Stimulated activated CD8-positive, alpha-beta memory T cell treated with anti-CD3 and anti-CD28 coated beads, Interleukin-7, amount 100 ng/mL, for 4 hours (primary cell): Measurements from ENCODE around the gene CD3E.

ENCODE experiments used
- DNase-seq, 2 donors: peaks; one replicate each; pipeline ENCODE4 v3.0.0-alpha.2; 2020; ENCODE audit warnings: low read depth in 2 of 2

CD3E gene

GRCh38 chr11:118322721-118323120, 18.2 kb downstream of the CD3E start:
- DNase-seq = no peak

- no peak for DNase-seq
Measured at GRCh38 chr11:118325283-118325682, 20.8 kb downstream of the CD3E start.

- DNase-seq = no peak
Measured at GRCh38 chr11:118328745-118329144, 24.2 kb downstream of the CD3E start.

GRCh38 chr11:118334745-118335144, 30.2 kb downstream of the CD3E start:
- DNase-seq = no peak

GRCh38 chr11:118338637-118339061, 34.1 kb downstream of the CD3E start:
- peak; percentile 78 to 89 for DNase-seq

GRCh38 chr11:118339281-118339961, 34.9 kb downstream of the CD3E start:
- no peak for DNase-seq

GRCh38 chr11:118340449-118340848, 35.9 kb downstream of the CD3E start:
- DNase-seq = no peak

- no peak for DNase-seq
Measured at GRCh38 chr11:118341261-118341660, 36.7 kb downstream of the CD3E start.

GRCh38 chr11:118341815-118342489, 37.4 kb downstream of the CD3E start:
- no peak for DNase-seq

GRCh38 chr11:118342503-118343161, 38.1 kb downstream of the CD3E start, which contains the start of gene CD3D:
Gene CD3D, minus strand, starts transcription at chr11:118342705. Its CDS starts 98 bp downstream, at chr11:118342607.
- peak; percentile 58 to 63 for DNase-seq

- no peak for DNase-seq
Measured at GRCh38 chr11:118343248-118343647, 38.7 kb downstream of the CD3E start.

- DNase-seq = peak; percentile 45 to 53
Measured at GRCh38 chr11:118343981-118344515, 39.5 kb downstream of the CD3E start, which contains the start of gene CD3G. Gene CD3G, plus strand, starts transcription at chr11:118344344. Its CDS starts 80 bp downstream, at chr11:118344424.

- DNase-seq = no peak
Measured at GRCh38 chr11:118349475-118349874, 44.9 kb downstream of the CD3E start.

- no peak for DNase-seq
Measured at GRCh38 chr11:118353084-118353710, 48.7 kb downstream of the CD3E start.

GRCh38 chr11:118358071-118358470, 53.5 kb downstream of the CD3E start:
- no peak for DNase-seq

- DNase-seq = peak; percentile 97
Measured at GRCh38 chr11:118359295-118359958, 54.9 kb downstream of the CD3E start, which contains the start of gene UBE4A. Gene UBE4A, plus strand, starts transcription at chr11:118359600. Its CDS starts 5,481 bp downstream, at chr11:118365081.

- DNase-seq = no peak
Measured at GRCh38 chr11:118364956-118365615, 60.6 kb downstream of the CD3E start.
